ENCODE data around the gene GJB5. TPM values are rescaled to one million over a fixed set of nuclear protein-coding genes. Genes with fewer than 3 reads are reported as not detected.
A peak's percentile ranks its signal among the peaks of the same experiment; 100 is the strongest.

The GJB5 gene
- total and polyA plus RNA-seq, 2 experiments from 2014 or later = not detected

DNA sequence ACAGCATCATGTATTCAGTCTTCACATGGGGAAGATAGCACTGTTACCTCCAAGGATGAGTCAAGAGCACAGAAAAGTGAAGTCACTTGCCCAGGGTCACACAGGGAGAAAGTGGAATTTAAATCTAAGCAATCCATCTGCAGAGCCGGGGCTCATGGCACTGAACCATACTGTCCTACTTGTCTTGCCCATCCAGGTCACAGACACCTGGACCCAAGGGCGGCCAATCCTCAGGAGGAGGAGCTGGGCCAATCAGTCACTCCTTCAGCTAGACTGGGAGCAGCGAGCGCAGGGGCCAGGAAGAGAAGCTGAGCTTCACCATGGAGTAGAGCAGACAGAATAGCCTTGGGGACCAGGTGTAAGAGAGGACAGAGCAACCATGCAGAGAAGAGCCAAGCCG, 9.2 kb upstream of the GJB5 start:
- Histone ChIP-seq H3K27me3 (peaks cover 8% of the 10 kb centered on the region), H3K9me3 (ENCODE audit: low read depth) (no peaks in the 10 kb centered on the region), H3K27ac (no peak overlapping the region), H3K4me3 (no peak overlapping the region), H3K36me3 (no peaks in the 10 kb centered on the region), H3K4me1 (ENCODE audit: low read depth) (no peaks in the 10 kb centered on the region)
- TF ChIP-seq, protein P1, sequence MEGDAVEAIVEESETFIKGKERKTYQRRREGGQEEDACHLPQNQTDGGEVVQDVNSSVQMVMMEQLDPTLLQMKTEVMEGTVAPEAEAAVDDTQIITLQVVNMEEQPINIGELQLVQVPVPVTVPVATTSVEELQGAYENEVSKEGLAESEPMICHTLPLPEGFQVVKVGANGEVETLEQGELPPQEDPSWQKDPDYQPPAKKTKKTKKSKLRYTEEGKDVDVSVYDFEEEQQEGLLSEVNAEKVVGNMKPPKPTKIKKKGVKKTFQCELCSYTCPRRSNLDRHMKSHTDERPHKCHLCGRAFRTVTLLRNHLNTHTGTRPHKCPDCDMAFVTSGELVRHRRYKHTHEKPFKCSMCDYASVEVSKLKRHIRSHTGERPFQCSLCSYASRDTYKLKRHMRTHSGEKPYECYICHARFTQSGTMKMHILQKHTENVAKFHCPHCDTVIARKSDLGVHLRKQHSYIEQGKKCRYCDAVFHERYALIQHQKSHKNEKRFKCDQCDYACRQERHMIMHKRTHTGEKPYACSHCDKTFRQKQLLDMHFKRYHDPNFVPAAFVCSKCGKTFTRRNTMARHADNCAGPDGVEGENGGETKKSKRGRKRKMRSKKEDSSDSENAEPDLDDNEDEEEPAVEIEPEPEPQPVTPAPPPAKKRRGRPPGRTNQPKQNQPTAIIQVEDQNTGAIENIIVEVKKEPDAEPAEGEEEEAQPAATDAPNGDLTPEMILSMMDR (IDR thresholded peaks at IDR 0.05; ENCODE audit: low read depth, low read length) = no peak
- DNase-seq (ENCODE audit: low read depth in 1 of 2, low spot score in 1 of 2) = no peak

DNA sequence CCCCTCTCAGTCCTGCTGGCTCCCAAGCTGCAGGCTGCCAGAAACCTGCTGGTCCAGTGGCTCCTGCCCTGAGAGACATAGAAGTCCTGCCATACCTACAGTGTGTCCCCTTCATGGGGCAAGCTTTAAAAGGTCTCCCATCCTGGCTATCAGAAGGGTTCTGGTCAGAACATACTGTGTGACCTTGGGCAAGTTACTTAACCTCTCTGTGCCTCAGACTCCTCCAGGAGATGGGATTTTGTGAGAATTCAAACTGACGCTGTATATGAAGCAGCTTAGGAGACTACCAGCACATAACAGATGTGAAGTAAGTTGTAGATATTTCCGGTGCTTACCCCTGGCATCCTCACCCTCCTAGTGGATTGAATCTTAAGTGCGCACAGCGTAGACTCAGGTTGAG, 8.7 kb upstream of the GJB5 start:
- DNase-seq (ENCODE audit: low read depth in 1 of 2, low spot score in 1 of 2) = no peak
- TF ChIP-seq, protein P1 (IDR thresholded peaks at IDR 0.05; ENCODE audit: low read depth, low read length) = no peak

DNA sequence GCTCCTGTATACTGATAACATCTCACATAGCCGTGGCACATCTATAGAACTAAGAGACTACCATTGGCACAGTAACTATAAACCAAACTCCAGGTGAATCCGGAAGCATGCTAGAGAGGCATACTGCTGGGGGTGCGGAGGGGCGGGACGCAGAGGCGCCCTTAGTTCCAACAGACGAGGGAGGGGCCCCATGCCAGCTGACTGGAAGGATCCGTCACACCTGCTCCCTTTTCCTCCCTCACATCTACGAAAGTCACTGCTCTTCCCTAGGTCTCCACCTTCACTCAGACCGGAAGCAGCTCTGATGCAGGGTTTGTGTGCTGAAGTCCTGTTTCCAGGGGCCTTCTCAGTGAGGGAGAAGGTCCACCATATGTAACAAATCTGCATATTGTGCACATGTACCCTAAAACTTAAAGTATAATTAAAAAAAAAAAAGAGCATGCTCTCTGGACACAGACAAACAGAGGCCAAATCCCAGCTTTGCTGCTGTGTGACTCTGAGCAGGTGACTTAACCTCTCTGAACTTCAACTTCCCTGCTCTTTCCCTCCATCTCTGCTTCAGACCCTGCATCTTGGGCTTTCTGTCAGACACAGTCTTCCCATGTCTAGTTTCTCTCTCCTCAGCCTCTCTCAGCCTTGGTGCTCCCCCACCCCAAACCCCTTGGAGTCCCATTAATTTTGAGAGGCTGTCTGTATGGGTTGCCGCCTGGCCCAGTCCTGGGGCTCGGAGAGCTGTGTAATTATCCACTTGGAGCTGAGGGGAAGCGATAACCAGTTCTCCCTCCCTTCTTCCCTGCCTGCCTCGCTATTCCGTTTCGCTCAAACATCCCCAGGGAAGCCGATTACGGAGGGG, 7.8 kb upstream of the GJB5 start:
- H3K36me3 ChIP-seq = no peaks in the 10 kb centered on the region
- TF ChIP-seq, protein P1 (IDR thresholded peaks at IDR 0.05; ENCODE audit: low read depth, low read length) = no peak
- no peak overlapping the region for H3K4me3 ChIP-seq
- DNase-seq (ENCODE audit: low read depth in 1 of 2, low spot score in 1 of 2) = no peak
- peaks cover 8% of the 10 kb centered on the region for H3K27me3 ChIP-seq
- no peaks in the 10 kb centered on the region for H3K9me3 ChIP-seq (ENCODE audit: low read depth)
- H3K27ac ChIP-seq = no peak overlapping the region
- no peaks in the 10 kb centered on the region for H3K4me1 ChIP-seq (ENCODE audit: low read depth)

More for the DNA sequence above, 8.7 kb upstream of the GJB5 start:
- Histone ChIP-seq H3K9me3 (ENCODE audit: low read depth) (no peaks in the 10 kb centered on the region), H3K4me1 (ENCODE audit: low read depth) (no peaks in the 10 kb centered on the region), H3K36me3 (no peaks in the 10 kb centered on the region), H3K4me3 (no peak overlapping the region), H3K27ac (no peak overlapping the region), H3K27me3 (peaks cover 8% of the 10 kb centered on the region)

DNA sequence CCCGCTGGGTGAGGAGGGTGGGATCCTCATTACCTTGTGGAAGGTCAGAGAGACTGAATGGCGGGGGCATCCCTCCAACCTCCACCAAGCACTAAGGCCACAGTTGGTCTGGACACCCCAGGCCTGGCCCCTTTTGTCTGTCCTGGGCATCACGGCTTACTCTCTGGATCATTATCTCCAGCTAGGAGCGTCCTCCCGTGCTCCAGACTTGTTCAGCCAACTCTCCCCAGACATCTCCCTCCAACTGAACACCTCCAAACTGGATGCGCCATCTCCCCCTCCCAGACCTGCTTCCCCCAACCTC, 7.3 kb upstream of the GJB5 start:
- TF ChIP-seq, protein P1 (IDR thresholded peaks at IDR 0.05; ENCODE audit: low read depth, low read length) = no peak
- no peak overlapping the region for H3K4me3 ChIP-seq
- no peaks in the 10 kb centered on the region for H3K36me3 ChIP-seq
- peaks cover 8% of the 10 kb centered on the region for H3K27me3 ChIP-seq
- H3K4me1 ChIP-seq (ENCODE audit: low read depth) = no peaks in the 10 kb centered on the region
- no peak overlapping the region for H3K27ac ChIP-seq
- H3K9me3 ChIP-seq (ENCODE audit: low read depth) = no peaks in the 10 kb centered on the region
- DNase-seq (ENCODE audit: low read depth in 1 of 2, low spot score in 1 of 2) = no peak

DNA sequence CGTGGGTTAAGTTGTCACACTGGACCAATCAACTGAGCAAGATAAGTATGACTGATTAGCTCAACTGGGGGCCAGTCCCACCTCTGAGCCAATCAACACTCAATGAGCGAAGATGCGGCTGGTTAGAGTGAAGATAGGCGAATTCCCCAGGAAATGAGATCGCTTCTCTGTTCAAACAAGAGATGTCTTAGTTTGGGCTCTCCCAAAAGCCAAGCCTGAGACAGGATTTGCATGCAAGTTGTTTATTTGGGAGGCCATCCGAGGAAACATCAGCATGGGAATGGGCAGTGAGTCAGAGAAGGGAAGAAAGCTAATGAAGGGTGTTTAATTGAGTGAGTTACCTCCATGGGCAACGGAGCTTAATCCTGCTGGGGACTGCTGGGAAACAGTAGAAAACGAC, 4.9 kb upstream of the GJB5 start:
- DNase-seq (ENCODE audit: low read depth in 1 of 2, low spot score in 1 of 2) = peak in 1 of 2 donors; percentile 3
- H3K36me3 ChIP-seq = no peaks in the 10 kb centered on the region
- no peak overlapping the region for H3K4me3 ChIP-seq
- TF ChIP-seq, protein P1 (IDR thresholded peaks at IDR 0.05; ENCODE audit: low read depth, low read length) = no peak
- H3K27me3 ChIP-seq = peaks cover 4% of the 10 kb centered on the region
- H3K4me1 ChIP-seq (ENCODE audit: low read depth) = no peaks in the 10 kb centered on the region
- H3K27ac ChIP-seq = no peak overlapping the region
- no peaks in the 10 kb centered on the region for H3K9me3 ChIP-seq (ENCODE audit: low read depth)
